GM12873 (cell line): ENCODE results near the gene ZNF501.

Experiments
- CTCF ChIP-seq: IDR thresholded peaks from 2 replicates; pipeline ENCODE4 v1.5.1; 2012; ENCODE audit warnings: low read depth, mild to moderate bottlenecking, moderate library complexity, low read length, control low read depth; ENCODE audit not compliant: insufficient read depth; ENCODE audit errors: missing control alignments

ZNF501 gene

DNA sequence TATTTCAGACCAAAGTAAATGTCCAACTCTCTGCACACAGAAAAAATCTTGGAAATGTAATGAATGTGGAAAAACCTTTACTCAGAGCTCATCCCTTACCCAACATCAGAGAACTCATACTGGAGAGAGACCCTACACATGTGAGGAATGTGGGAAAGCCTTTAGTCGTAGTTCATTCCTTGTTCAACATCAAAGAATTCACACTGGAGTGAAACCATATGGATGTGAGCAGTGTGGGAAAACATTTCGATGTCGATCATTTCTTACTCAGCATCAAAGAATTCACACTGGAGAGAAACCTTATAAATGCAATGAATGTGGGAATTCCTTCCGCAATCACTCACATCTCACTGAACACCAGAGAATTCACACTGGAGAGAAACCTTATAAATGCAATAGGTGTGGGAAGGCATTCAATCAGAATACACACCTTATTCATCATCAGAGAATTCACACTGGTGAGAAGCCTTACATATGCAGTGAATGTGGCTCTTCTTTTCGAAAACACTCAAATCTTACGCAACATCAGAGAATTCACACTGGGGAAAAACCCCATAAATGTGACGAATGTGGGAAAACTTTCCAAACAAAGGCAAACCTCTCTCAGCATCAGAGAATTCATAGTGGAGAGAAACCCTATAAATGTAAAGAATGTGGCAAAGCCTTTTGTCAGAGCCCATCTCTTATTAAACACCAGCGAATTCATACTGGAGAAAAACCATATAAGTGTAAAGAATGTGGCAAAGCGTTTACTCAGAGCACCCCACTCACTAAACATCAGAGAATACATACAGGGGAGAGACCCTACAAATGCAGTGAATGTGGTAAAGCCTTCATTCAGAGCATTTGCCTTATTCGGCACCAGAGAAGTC, 8.0 kb upstream of the ZNF501 start:
- no peak for TF ChIP-seq CTCF

GRCh38 chr3:44722103-44722401, 7.4 kb upstream of the ZNF501 start:
- TF ChIP-seq CTCF, result no peak

GRCh38 chr3:44734646-44735168, 5.3 kb downstream of the ZNF501 start:
- no peak for TF ChIP-seq CTCF

DNA sequence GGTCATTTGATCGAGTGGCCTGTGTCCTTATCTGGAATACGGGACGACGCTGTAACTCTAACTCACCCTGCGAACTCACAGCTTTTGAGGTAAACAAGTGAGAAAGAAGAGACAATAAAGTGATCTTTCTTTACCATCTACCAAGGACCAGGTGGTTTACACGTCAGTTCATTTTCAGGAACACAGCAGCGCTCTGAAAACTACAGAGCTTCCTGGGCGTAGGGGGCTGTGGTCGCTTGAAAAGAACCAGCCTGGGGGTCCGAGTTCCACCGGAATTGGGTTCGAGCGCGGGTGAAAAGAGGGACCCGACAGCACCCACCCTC, 31.6 kb downstream of the ZNF501 start:
- TF ChIP-seq CTCF, result no peak

- no peak for TF ChIP-seq CTCF
Measured at GRCh38 chr3:44761424-44762169, 32.2 kb downstream of the ZNF501 start, which contains the start of the genes KIAA1143 and KIF15. KIAA1143 (minus strand) TSS chr3:44761619; CDS start chr3:44761602, 17 bp downstream. KIF15 (plus strand) TSS chr3:44761794; CDS start chr3:44761866, 72 bp downstream.

DNA sequence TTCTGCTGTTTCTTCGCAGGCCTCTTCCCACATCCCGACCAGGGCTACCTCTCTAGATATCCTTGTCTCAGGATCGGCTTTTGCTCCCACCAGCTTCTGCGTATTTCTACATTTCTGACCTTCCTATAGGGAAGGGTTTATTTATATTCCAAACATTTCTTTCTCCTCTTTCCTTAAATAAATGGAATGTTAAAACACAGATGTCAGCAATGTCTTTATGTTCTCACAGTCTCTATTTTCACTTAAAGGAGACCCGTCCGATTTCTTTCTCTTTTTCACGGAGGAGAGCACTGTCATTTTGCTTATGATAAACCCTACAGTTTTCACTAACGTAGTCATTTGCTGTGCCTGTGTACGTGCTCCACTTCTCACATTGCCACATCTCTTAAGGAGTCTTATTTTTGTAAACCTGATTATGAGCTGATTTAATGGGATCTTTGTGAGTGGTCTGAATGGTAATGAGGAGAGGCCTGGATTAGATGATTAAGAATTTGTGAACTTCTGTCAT, 32.8 kb downstream of the ZNF501 start:
- TF ChIP-seq CTCF, result no peak

GRCh38 chr3:44762690-44763089, 33.3 kb downstream of the ZNF501 start:
- no peak for TF ChIP-seq CTCF
